HepG2 (cell line): ENCODE measurements around the gene GPS2. TPM values are rescaled to one million over a fixed set of nuclear protein-coding genes. Genes with fewer than 3 reads are reported as not detected.
A peak's percentile ranks its signal among the peaks of the same experiment; 100 is the strongest.

Experiments used
- IRF2 ChIP-seq: IDR thresholded peaks from 2 replicates; pipeline ENCODE4 v1.6.1; 2018; ENCODE audit warnings: missing genetic modification reagents, missing compliant biosample characterization
- KLF11 ChIP-seq: IDR thresholded peaks from 2 replicates; pipeline ENCODE4 v1.6.1; 2016; ENCODE audit warnings: missing compliant biosample characterization
- NFATC3 ChIP-seq: sonication (generic); formaldehyde crosslinking; IDR thresholded peaks from 2 replicates; pipeline ENCODE4 v1.5.1; 2020; ENCODE audit warnings: mild to moderate bottlenecking, missing genetic modification reagents
- REST ChIP-seq, 2 experiments: IDR thresholded peaks; 2 replicates each; pipeline ENCODE4 v1.6.1; 2011 to 2012; ENCODE audit warnings: low read length in 2 of 2, borderline replicate concordance in 1 of 2, low read depth in 1 of 2, mild to moderate bottlenecking in 1 of 2, moderate library complexity in 1 of 2
- ZBTB20 ChIP-seq: sonication (generic); formaldehyde crosslinking; IDR thresholded peaks from 2 replicates; pipeline ENCODE4 v1.8.1; 2023; ENCODE audit warnings: missing genetic modification reagents, low read depth, mild to moderate bottlenecking, borderline replicate concordance
- ZNF124 ChIP-seq: sonication (generic); formaldehyde crosslinking; IDR thresholded peaks from 2 replicates; pipeline ENCODE4 v1.4.0; 2020; ENCODE audit warnings: missing genetic modification reagents
- ZNF253 ChIP-seq: sonication (generic); formaldehyde crosslinking; IDR thresholded peaks from 2 replicates; pipeline ENCODE4 v1.8.0; 2022; ENCODE audit warnings: mild to moderate bottlenecking, missing genetic modification reagents, borderline replicate concordance
- ZNF296 ChIP-seq: sonication (generic); formaldehyde crosslinking; conservative IDR thresholded peaks from 2 replicates; pipeline ENCODE4 v1.5.0; 2020; ENCODE audit warnings: mild to moderate bottlenecking, missing genetic modification reagents
- ZNF567 ChIP-seq: sonication (generic); formaldehyde crosslinking; IDR thresholded peaks from 2 replicates; pipeline ENCODE4 v1.8.1; 2023; ENCODE audit warnings: mild to moderate bottlenecking, missing genetic modification reagents, borderline replicate concordance
- ZNF724P ChIP-seq: sonication (generic); formaldehyde crosslinking; IDR thresholded peaks from 2 replicates; pipeline ENCODE4 v1.8.0; 2022; ENCODE audit warnings: missing genetic modification reagents, borderline replicate concordance
- ZXDC ChIP-seq: sonication (generic); formaldehyde crosslinking; IDR thresholded peaks from 2 replicates; pipeline ENCODE4 v1.5.0; 2020; ENCODE audit warnings: mild to moderate bottlenecking, missing genetic modification reagents
- polyA plus RNA-seq, 8 experiments: library from polyadenylated mRNA; depleted of rRNA in 3 of 8; stranded (reverse) in 7 of 8; unstranded in 1 of 8; fragments of >200 nt; fragmentation: Illumina TruSeq in 4 of 8; extraction: Trizol in 4 of 8; gene quantifications; 2 replicates each; pipeline versions ENCODE4 v1.2.1 to v1.2.3, GENCODE V29; 2011 to 2016; ENCODE audit warnings: low read depth in 4 of 8, missing spikeins in 1 of 8, mixed read lengths in 1 of 8; ENCODE audit not compliant: insufficient read depth in 1 of 8
- total RNA-seq, 5 experiments: library from RNA; depleted of rRNA; stranded (reverse); fragments of >200 nt; fragmentation: Illumina TruSeq; extraction: Trizol; gene quantifications; 2 replicates each; pipeline ENCODE4 v1.2.3, GENCODE V29; 2016; ENCODE audit warnings: low read depth in 1 of 5
- TF ChIP-seq, protein P1 (sequence below): sonication (generic); formaldehyde crosslinking; IDR thresholded peaks from 2 replicates; pipeline ENCODE4 v1.4.0; 2020; ENCODE audit warnings: missing genetic modification reagents
- TF ChIP-seq, protein P2 (sequence below): IDR thresholded peaks from 2 replicates; pipeline ENCODE4 v1.6.1; 2018; ENCODE audit warnings: missing genetic modification reagents
- TF ChIP-seq, protein P3 (sequence below): sonication (generic); formaldehyde crosslinking; IDR thresholded peaks from 2 replicates; pipeline ENCODE4 v1.8.1; 2023; ENCODE audit warnings: missing genetic modification reagents, inconsistent platforms, borderline replicate concordance

The GPS2 gene
- total and polyA plus RNA-seq, 2 of the 13 experiments (the other 11 are each of a cell fraction or from before 2014, with no cell fraction given): 58.0 to 59.4 TPM

DNA sequence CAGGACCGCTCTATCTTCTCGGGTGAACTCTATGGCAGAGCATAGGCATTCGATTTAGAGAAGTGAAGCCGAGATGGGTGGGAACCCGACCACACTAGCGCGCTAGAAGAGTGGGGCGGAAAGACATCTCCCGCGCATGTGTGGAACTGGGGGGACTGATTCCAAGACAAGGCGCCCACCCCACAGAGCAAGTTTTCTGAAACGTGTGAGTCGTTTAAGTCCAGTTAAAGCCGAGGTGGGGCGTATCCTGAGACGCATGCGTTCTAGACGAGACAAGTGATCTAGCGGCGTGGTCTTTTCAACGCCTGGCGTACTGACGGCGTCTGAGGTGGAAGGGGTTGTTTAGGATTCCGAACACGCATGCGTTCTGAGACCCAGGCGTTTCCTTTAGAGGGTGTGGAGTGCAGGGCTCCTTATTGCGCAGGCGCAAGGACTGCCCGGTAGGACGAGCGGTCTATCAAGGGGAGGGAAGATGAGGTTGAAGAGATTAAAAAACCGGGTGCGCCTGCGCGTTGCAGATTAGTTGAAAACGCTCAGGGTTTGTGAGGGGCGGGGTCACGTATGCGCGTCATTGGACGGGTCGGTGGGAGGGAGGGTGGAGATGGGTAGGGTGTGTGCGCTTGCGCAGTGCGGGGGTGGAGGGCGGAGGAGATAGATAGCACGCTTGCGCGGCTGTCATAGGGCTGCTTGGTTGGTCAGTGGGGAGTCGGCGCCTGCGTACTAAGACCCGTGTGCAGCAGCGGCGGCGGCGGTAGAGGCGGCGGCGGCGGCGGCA is 8.1 kb downstream of the GPS2 start, which contains the start of gene EIF5A (continued):
- TF ChIP-seq REST (IDR thresholded peaks at IDR 0.05; ENCODE audit: borderline replicate concordance in 1 of 2, low read depth in 1 of 2, low read length in 2 of 2) (0 out of 4 replicates have a peak, but pooled peaks of 1 of the 2 experiments have one; percentile 47), IRF2 (CRISPR knock-in tag) (no peak), ZBTB20 (0 out of 2 replicates have a peak, but pooled peaks have one; percentile 34), ZNF724P (CRISPR knock-in tag) (no peak), ZXDC (CRISPR knock-in tag) (no peak), ZNF253 (CRISPR knock-in tag) (no peak), NFATC3 (CRISPR knock-in tag) (no peak), ZNF296 (no peak), ZNF124 (CRISPR knock-in tag) (no peak), ZNF567 (CRISPR knock-in tag) (no peak), KLF11 (no peak)
- TF ChIP-seq, protein P1, sequence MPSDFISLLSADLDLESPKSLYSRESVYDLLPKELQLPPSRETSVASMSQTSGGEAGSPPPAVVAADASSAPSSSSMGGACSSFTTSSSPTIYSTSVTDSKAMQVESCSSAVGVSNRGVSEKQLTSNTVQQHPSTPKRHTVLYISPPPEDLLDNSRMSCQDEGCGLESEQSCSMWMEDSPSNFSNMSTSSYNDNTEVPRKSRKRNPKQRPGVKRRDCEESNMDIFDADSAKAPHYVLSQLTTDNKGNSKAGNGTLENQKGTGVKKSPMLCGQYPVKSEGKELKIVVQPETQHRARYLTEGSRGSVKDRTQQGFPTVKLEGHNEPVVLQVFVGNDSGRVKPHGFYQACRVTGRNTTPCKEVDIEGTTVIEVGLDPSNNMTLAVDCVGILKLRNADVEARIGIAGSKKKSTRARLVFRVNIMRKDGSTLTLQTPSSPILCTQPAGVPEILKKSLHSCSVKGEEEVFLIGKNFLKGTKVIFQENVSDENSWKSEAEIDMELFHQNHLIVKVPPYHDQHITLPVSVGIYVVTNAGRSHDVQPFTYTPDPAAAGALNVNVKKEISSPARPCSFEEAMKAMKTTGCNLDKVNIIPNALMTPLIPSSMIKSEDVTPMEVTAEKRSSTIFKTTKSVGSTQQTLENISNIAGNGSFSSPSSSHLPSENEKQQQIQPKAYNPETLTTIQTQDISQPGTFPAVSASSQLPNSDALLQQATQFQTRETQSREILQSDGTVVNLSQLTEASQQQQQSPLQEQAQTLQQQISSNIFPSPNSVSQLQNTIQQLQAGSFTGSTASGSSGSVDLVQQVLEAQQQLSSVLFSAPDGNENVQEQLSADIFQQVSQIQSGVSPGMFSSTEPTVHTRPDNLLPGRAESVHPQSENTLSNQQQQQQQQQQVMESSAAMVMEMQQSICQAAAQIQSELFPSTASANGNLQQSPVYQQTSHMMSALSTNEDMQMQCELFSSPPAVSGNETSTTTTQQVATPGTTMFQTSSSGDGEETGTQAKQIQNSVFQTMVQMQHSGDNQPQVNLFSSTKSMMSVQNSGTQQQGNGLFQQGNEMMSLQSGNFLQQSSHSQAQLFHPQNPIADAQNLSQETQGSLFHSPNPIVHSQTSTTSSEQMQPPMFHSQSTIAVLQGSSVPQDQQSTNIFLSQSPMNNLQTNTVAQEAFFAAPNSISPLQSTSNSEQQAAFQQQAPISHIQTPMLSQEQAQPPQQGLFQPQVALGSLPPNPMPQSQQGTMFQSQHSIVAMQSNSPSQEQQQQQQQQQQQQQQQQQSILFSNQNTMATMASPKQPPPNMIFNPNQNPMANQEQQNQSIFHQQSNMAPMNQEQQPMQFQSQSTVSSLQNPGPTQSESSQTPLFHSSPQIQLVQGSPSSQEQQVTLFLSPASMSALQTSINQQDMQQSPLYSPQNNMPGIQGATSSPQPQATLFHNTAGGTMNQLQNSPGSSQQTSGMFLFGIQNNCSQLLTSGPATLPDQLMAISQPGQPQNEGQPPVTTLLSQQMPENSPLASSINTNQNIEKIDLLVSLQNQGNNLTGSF (CRISPR knock-in tag): no peak
- TF ChIP-seq, protein P2, sequence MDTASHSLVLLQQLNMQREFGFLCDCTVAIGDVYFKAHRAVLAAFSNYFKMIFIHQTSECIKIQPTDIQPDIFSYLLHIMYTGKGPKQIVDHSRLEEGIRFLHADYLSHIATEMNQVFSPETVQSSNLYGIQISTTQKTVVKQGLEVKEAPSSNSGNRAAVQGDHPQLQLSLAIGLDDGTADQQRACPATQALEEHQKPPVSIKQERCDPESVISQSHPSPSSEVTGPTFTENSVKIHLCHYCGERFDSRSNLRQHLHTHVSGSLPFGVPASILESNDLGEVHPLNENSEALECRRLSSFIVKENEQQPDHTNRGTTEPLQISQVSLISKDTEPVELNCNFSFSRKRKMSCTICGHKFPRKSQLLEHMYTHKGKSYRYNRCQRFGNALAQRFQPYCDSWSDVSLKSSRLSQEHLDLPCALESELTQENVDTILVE (CRISPR knock-in tag): peak; percentile 86
- TF ChIP-seq, protein P3, sequence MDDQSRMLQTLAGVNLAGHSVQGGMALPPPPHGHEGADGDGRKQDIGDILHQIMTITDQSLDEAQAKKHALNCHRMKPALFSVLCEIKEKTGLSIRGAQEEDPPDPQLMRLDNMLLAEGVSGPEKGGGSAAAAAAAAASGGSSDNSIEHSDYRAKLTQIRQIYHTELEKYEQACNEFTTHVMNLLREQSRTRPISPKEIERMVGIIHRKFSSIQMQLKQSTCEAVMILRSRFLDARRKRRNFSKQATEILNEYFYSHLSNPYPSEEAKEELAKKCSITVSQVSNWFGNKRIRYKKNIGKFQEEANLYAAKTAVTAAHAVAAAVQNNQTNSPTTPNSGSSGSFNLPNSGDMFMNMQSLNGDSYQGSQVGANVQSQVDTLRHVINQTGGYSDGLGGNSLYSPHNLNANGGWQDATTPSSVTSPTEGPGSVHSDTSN (CRISPR knock-in tag): no peak
